SK-N-MC (cell line): ENCODE measurements around the gene PNMA1.
A peak's percentile ranks its signal among the peaks of the same experiment; 100 is the strongest.

Source experiments
- DNase-seq: peaks from one replicate; pipeline ENCODE4 v3.0.0-alpha.2; 2011; ENCODE audit warnings: low read depth, low spot score
- H3K27ac ChIP-seq: fragments of 200-600 bp; sonication (generic); 2 replicates; pipeline ENCODE4 v1.5.1; 2016; ENCODE audit warnings: mixed run types
- H3K36me3 ChIP-seq: fragments of 200-600 bp; sonication (generic); 2 replicates; pipeline ENCODE4 v1.6.1; 2017; ENCODE audit warnings: antibody characterized with exemption, low read length, mixed read lengths; ENCODE audit not compliant: insufficient read depth
- H3K4me3 ChIP-seq: fragments of 200-600 bp; sonication (generic); 2 replicates; pipeline ENCODE4 v1.5.1; 2016
- H3K9ac ChIP-seq: fragments of 200-600 bp; sonication (generic); 2 replicates; pipeline ENCODE4 v1.8.0; 2017; ENCODE audit warnings: mixed run types, mixed read lengths; ENCODE audit not compliant: insufficient read length
- H3K9me3 ChIP-seq: fragments of 200-600 bp; sonication (generic); 2 replicates; pipeline ENCODE4 v1.6.1; 2017; ENCODE audit warnings: low read depth, mild to moderate bottlenecking, antibody characterized with exemption, low read length, moderate library complexity, mixed read lengths
- EZH2 ChIP-seq: fragments of 200-600 bp; sonication (generic); IDR thresholded peaks from one replicate; pipeline ENCODE4 v1.6.1; 2017; ENCODE audit warnings: antibody characterized with exemption
- FOXP2 ChIP-seq: optimal IDR thresholded peaks from 2 replicates; pipeline ENCODE3; 2011; ENCODE audit warnings: mild to moderate bottlenecking, moderate library complexity; ENCODE audit not compliant: insufficient read depth; ENCODE audit errors: extremely low read length, control extremely low read depth
- POLR2AphosphoS5 ChIP-seq: IDR thresholded peaks from 2 replicates; pipeline ENCODE4 v1.6.1; 2012; ENCODE audit warnings: mild to moderate bottlenecking, low read depth, low read length, borderline replicate concordance

The PNMA1 gene

DNA sequence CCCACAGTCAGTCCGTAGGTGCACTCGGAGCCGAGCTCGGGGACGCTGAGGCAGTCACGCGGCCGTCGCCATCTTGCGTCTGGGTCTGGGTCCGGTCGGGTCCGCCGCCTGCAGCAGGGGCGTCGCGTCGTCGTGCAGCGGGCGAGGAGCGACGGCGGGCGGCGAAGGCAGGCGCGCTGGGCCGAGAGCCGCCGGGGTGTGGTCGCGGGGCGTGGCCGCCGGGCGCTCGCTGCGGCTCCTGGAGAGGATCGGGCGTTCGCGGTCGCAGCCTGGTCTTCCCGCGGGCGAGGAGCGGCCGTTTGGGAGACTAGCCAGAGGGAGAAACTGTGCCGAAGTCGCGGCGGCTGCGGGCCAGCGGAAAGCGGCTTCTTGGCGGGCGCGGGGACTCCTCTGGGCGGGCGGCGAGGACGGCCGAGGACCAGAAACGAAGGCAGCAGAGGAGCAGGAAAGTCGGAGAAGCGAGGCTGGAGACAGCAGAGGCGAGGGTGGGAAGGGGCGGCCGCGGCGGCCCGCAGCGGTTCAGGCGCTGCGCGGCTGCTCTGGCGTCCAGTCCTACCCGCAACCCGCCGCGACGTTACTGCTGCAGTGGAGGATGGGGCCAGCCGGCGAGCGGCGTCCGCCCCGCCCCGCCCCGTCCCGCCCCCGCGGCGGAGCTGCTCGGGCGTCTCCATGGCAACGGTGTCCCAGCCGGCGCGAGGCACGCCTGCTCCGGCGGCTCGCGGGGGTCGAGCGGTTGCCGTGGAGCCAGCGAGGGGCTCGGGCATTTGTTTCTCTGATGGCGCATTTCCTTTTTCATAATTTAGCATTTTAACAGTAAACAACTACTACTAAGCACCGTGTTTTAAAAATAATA is at the start of gene PNMA1:
Gene PNMA1 (minus strand): TSS at position 582 of the 853 bp plus-strand sequence. CDS start 745 bp downstream, outside the sequence.
- Histone ChIP-seq H3K36me3 (peaks cover 17% of the 10 kb centered on the region), H3K4me3 (peak within 1 kb of the TSS; percentile 100), H3K9ac (peak within 1 kb of the TSS; percentile 88), H3K9me3 (no peaks in the 10 kb centered on the region), H3K27ac (peak within 1 kb of the TSS; percentile 70)
- DNase-seq: no peak
- TF ChIP-seq POLR2AphosphoS5 (peak; percentile 70), FOXP2 (no peak)

DNA sequence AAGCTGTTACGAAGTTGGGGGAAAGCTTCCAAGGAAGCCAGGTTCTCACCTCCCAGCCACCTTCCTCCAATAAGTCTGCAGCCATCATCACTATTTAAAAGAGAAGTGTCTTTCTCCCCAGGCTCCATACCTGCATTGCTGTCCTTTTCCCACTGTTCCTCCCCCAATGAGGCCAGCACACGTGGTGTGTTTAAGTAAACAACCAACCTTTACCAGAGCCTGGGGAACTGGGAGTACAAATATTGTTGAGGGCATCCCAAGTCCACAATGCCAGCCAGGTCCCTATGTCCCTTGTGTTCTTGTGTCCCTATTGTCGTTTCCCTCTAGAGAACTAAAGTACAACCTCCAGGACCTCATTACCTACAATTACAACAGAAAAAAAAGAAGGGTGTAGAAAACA is 49.2 kb upstream of the PNMA1 start:
- no peak overlapping the region for H3K9ac ChIP-seq

DNA sequence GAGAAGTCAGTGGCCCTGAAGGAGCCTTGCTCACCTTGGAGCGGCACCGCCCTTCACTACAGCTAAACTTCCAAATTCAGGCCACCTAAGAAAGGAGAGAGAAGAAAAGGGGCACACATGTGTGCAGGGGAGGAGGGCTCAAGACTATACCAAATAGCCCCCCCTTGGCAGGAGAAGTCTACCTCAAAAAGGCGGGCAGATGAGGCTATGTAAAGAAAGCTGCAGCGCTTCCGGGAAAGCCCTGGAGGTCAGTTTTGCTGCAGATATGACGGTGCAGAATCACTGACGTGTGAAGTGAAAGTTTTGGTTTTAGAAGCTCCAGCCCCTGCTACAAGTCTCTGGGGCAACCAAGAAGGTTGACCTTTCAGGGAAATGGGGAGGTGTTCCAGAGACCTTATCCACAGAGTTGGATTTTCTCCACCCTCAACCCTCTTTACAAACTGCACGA is 48.2 kb upstream of the PNMA1 start:
- TF ChIP-seq FOXP2 (no peak), EZH2 (no peak), POLR2AphosphoS5 (no peak)
- no peak for DNase-seq
- Histone ChIP-seq H3K36me3 (no peaks in the 10 kb centered on the region), H3K27ac (no peak overlapping the region), H3K9me3 (no peaks in the 10 kb centered on the region), H3K4me3 (no peak overlapping the region), H3K9ac (no peak overlapping the region)

More for the DNA sequence above, 49.2 kb upstream of the PNMA1 start:
- Histone ChIP-seq H3K9me3 (no peaks in the 10 kb centered on the region), H3K27ac (no peak overlapping the region), H3K36me3 (no peaks in the 10 kb centered on the region), H3K4me3 (no peak overlapping the region)
- DNase-seq: no peak
- TF ChIP-seq FOXP2: no peak
- no peak for TF ChIP-seq EZH2
- TF ChIP-seq POLR2AphosphoS5: no peak

DNA sequence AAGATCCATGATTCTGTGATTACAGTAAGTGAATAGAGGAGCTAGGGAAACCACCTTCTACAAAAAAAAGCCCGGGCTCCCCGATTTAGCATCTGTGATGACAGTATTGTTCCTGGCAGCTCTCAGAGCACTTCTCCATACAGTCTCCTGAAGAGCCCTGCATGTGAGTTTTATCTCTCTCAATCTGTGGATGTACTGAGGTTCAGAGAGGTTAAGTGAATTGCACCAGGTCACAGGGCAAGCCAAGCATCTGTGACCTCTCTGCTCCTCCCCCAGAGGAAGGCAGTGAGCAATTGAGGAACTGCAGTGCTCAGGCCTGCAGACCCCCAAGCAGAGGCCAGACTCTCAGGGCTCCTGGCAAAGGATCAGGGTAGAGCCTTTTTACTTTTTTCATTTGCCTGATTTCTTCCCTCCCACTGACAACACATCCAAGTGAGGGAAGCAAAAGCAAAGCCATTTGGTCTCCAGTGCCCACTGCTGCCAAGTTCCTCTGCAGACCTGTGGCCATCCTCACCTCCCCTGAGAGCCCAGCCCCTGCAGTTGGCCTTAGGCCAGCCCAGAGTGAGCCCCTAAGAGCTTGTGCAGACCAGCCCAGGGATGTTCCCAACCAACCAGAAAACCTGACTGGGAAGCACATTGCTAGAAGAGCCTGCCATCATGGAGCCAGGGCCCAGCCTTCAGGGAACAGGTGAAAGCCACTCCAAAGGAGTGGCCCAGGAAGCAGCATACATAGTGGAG is 47.6 kb upstream of the PNMA1 start:
- Histone ChIP-seq H3K4me3 (no peak overlapping the region), H3K36me3 (no peaks in the 10 kb centered on the region), H3K9ac (no peak overlapping the region), H3K9me3 (no peaks in the 10 kb centered on the region), H3K27ac (no peak overlapping the region)
- DNase-seq: no peak
- TF ChIP-seq FOXP2 (no peak), POLR2AphosphoS5 (no peak), EZH2 (no peak)

DNA sequence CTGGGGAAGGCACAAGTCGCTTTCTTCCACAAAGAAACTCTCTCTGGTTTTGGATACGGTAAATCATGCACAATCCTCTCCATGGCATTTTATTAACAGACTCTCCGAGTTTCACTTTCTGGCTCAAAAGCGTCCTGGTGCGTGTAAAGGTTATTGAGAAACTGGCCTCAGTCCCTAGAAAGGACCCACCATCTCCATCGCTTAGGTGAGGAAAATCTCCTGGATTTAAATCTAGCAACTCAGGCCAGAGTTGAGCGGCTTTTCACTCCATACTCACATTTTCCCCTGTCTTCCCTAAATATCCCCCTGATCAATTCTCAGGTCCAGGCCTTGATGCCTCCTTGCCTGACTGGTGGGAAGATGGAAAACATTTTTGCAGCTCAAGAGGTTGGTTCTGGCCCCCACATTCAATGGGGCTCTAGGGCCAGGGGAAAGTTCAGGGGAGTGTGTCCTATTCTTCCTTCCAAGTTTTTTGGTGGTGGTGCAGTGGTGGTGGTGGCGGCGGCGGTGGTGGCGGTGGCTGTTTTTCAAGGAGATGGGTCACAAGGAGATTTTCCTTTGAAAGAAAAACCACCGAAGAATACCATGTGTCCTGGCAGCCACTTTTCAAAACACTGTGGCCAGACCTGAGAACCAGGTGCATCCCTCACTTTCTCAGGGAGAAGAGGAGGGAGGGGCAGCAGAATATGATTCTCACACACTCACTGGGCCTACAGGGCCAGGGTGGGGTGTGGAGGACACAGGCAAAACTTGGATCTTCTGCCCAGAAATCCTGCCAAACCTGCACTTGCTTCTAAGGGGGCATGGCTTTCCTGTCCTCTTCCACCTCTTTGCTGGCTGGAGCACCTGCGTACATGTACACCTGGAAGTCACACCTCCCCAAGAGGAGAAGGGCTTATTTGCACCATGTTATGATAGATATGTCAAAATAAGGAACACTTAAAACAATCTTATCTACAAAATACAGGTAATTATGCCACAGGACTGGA is 46.7 kb upstream of the PNMA1 start:
- peak overlapping the region; percentile 84 for H3K9ac ChIP-seq
- no peak for DNase-seq

GRCh38 chr14:73759714-73760597 is 45.8 kb upstream of the PNMA1 start:
- peak; percentile 83 for TF ChIP-seq POLR2AphosphoS5
- TF ChIP-seq EZH2: no peak
- Histone ChIP-seq H3K4me3 (peak overlapping the region; percentile 97), H3K36me3 (no peaks in the 10 kb centered on the region), H3K9ac (peak overlapping the region; percentile 84), H3K9me3 (no peaks in the 10 kb centered on the region), H3K27ac (peak overlapping the region; percentile 87)
- DNase-seq: no peak

More for the DNA sequence above, 46.7 kb upstream of the PNMA1 start:
- Histone ChIP-seq H3K27ac (peak overlapping the region; percentile 87), H3K36me3 (no peaks in the 10 kb centered on the region), H3K4me3 (peak overlapping the region; percentile 97), H3K9me3 (no peaks in the 10 kb centered on the region)
- no peak for TF ChIP-seq FOXP2
- TF ChIP-seq POLR2AphosphoS5: no peak

GRCh38 chr14:73759183-73759713 is 45.1 kb upstream of the PNMA1 start:
- Histone ChIP-seq H3K9me3 (no peaks in the 10 kb centered on the region), H3K27ac (peak overlapping the region; percentile 87), H3K36me3 (no peaks in the 10 kb centered on the region), H3K4me3 (peak overlapping the region; percentile 97), H3K9ac (peak overlapping the region; percentile 84)
- TF ChIP-seq POLR2AphosphoS5 (no peak; the same call in 1 of the 2 replicates), FOXP2 (no peak), EZH2 (no peak)
- DNase-seq: no peak
